ENCODE measurements around the gene SCMH1.

SCMH1 gene

DNA sequence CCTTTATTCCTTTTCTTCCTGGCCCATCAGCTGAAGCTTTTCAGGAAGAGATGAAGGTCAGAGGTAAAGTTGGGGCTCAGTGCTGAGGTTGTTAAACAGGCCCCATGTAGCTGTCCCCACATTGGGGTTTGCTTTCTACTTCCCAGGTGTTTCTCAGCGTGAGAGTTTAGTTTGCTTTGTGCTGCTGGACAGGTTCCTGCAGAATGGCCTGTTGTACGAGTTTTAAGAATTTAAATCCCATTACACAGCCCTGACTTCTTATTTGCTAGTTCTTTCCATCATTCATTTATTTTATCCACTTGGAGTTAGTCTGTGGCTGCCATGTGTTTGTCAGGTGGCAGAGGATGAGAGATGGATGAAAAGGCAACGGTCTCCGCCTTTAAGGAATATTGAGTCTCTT lies 243.4 kb downstream of the SCMH1 start:
- no peak for DNase-seq (ENCODE audit: low read depth)

DNA sequence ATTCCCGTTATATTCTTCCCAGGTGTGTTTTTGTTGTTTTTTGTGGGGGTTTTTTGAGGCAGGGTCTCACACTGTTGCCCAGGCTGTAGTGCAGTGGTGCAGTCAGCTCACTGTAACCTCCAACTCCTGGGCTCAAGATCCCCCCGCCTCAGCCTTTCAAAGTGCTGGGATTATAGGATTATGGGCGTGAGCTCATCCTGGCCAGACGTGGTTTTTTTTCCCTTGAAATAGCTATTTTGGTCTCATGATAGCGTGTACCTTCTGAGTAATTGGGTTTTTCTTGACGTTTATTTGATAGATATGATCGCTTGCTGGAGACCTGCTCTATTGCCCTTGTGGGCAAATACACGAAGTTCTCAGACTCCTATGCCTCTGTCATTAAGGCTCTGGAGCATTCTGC lies 245.0 kb downstream of the SCMH1 start:
- no peak for DNase-seq (ENCODE audit: low read depth)

DNA sequence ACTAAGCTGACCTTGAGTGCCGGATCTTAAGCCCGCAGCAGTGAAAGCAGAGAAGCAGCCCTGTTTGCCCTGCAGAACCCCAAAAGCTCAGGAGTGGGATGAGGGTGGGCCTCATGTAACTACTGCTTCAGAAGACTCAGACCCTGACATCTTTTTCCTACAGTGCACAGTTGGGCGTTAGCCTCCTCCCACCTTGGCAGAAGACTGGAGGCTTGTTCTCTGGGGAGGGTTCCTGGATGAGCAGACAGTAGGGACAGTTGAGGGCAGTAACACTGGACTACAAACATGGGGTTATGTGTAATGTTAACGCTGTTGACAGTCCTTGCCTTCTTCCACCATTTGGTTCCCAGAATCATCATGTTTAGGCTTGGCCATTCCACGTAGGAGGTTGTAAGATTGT lies 253.0 kb downstream of the SCMH1 start:
- DNase-seq (ENCODE audit: low read depth), result no peak

DNA sequence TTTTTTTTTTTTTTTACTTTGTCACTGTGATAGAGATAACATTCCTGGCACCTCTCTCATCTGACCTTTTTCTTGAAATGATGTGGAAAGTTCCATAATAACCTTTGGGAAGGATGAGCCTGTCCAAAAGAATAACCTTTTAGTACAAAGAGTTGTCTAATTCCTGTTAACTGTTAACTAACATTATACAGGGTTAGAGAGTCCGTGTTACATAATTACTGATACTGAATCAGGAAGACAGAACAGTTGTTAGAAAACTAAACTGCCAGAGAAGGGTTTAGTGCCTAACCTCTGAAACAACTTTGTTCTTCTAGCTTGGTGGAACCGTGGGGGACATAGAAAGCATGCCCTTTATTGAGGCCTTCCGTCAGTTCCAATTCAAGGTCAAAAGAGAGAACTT lies 253.8 kb downstream of the SCMH1 start:
- no peak for DNase-seq (ENCODE audit: low read depth)

DNA sequence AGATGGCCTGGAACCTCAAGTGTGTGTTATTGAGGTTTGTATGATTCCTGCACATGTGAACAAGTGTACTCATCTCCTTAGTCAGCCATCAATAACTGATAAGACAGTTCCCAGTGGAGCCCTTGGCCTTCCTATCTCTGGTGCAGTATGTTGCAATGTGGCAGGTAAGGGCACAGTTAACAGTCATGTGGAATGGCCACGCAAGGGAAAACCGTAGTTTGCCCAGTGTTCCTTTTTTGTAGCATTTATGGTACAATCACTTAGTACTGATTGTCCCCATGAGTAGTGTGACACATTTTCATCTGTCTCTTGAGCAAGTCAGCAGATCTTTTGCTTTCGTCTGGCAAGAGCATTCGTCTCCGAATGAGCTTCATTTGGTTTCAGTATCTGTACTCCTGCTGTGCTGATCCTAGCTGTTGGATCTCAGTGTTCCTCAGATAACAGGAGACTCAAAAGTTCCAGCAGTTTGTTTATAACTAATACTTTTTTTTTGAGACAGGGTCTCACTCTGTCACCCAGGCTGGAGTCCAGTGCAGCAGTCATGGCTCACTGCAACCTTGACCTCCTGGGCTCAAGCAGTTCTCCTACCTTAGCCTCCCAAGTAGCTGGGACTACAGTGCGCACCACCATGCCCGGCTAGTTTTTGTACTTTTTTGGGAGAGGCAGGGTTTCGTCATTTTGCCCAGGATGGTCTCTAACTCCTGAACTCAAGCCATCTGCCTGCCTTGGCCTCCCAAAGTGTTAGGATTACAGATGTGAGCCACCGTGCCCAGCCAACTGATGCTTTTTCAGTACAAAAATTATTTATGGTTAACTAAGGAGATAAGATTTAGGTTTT lies 254.4 kb downstream of the SCMH1 start:
- no peak for DNase-seq (ENCODE audit: low read depth)

DNA sequence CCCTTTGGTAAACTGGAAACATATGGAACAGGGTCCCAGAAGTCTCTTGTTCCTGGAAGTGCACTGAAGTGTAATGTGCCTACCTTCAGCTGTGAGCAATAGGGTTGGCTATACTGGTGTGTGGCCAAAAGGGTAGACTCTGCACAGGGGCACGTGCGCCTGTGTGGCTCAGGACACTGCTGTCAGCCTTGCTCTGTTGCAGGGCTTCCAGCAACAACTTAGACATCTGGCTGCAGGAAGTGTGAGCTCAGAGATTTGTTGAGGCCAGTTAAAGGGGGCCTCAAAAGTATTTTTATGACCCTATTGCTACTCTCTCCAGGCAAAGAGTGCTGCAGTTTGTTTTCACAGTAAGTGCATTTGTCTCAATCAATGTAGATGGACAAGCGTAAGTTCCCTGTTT lies 255.2 kb downstream of the SCMH1 start:
- no peak for DNase-seq (ENCODE audit: low read depth)

DNA sequence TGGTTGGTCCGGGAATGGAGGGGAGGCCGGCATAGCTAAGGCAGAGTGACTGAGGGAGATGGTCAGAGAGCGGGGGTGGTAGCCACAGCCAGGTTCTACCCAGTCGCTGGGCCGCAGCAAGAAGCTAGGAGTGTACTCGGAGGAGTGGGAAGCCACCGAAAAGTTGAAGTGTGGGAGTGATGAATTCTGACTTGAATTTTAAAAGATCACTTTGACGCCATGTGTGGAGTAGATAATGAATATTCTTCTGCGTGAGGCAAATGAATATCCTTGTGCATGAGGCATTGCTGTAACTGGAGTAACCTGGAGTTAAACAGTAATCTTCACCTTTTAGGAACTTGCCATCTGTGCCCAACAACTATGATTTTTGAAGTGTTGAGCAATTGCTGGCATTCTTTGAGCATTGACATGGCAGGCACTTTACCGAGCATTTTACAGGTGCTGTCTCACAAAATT lies 255.8 kb downstream of the SCMH1 start:
- no peak for DNase-seq (ENCODE audit: low read depth)

DNA sequence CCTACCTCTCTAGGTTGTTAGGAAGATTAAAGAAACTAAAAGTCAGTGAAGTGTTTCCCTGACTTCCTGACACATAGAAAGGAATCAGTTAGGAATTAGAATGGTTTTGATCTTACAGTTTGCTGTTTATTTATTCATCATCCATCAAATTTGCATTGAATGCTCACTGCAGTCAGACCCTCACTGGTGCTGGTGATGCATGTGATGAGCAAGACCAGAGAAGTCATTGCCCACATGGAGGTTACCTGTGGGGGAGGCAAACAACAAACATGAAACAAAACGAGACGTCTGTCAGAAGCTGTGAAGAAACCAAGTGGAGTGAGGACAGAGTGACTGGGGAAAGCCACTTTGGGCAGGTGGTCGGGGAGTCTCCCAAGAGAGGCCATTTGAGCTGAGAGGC lies 256.2 kb downstream of the SCMH1 start:
- no peak for DNase-seq (ENCODE audit: low read depth)

DNA sequence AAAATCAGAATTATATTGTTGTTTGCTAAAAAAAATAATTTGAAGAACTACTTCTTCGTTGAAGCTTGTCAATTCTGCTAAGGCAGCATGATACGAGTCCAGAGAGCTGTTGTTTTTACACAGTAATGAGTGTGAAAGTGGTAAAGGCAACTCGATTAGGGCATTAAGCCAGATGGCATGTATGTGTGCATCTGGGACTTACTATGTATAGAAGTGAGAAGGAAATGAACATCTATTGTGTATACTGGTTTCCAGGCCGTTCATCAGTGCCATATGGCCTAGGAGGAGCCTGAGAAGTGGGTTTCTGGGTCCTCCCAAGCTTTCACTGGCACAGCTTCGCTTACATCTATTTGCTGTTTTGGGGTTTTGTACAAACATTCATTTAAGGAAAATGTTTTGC lies 256.9 kb downstream of the SCMH1 start:
- no peak for DNase-seq (ENCODE audit: low read depth)

DNA sequence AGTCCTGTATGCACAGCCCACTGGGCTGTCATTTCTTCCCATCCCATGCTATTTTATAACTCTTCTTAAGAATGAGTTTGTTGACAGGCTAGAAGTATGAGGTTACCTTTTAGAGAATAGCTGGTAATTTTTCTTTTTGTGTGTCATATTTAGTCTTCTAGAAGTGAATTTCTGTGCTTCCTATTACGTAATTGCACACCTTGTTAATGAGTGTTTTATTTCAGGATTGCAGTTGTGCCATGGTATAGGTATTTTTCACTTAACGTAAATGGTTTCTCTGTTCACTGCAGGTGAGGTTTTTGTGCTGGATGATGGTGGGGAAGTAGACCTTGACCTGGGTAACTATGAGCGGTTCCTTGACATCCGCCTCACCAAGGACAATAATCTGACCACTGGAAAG lies 257.6 kb downstream of the SCMH1 start:
- no peak for DNase-seq (ENCODE audit: low read depth)

DNA sequence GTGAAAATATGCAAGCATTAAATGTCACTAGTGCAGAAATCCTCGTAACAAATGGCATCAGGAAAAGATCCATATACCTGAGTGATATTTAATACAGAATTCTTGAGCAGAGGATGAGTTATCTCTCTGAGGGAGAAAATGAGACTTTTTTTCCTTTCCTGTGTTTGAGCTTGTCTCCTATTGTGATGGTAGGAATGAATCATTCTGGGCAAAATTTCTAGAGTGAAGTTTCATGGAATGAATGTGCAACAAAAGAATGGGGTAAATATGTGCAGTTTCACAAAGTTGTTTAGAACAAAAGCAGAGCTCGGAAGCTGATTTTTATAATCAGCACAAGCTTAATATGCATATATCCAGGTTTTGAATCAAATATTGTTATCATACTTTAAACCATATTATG lies 258.0 kb downstream of the SCMH1 start:
- DNase-seq (ENCODE audit: low read depth), result no peak

DNA sequence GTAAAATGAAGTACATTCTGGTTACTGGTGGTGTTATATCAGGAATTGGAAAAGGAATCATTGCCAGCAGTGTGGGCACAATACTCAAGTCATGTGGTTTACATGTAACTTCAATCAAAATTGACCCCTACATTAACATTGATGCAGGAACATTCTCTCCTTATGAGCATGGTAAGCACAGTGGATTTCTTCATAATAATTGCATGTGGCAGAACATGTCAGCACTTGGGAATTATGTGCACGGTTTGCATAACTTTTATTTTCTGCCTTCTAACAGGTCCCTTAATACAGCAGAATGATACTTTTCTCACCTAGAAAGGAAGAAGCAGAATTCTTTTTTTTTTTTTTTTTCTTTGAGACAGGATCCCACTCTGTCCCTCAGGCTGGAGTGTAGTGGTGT lies 258.8 kb downstream of the SCMH1 start:
- no peak for DNase-seq (ENCODE audit: low read depth)

DNA sequence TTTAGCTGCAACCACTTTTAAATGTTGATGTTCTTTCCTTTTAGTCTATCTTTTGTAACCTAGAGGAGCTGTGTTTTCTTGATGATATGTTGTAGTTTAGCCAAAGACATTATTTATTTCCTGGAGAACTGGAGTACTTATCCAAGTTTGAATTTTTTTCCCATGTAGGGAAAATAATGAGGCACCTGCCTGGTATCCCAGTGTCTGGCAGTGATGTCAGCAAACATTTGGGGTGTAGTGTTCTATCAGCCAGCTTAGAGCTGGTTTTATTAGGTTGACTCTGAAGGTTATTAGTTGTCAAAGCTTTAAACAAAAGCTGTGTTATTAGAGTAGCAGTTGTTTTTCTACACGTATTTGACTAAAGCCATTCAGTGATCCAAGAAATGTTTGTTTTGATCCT lies 259.4 kb downstream of the SCMH1 start:
- DNase-seq (ENCODE audit: low read depth), result no peak

DNA sequence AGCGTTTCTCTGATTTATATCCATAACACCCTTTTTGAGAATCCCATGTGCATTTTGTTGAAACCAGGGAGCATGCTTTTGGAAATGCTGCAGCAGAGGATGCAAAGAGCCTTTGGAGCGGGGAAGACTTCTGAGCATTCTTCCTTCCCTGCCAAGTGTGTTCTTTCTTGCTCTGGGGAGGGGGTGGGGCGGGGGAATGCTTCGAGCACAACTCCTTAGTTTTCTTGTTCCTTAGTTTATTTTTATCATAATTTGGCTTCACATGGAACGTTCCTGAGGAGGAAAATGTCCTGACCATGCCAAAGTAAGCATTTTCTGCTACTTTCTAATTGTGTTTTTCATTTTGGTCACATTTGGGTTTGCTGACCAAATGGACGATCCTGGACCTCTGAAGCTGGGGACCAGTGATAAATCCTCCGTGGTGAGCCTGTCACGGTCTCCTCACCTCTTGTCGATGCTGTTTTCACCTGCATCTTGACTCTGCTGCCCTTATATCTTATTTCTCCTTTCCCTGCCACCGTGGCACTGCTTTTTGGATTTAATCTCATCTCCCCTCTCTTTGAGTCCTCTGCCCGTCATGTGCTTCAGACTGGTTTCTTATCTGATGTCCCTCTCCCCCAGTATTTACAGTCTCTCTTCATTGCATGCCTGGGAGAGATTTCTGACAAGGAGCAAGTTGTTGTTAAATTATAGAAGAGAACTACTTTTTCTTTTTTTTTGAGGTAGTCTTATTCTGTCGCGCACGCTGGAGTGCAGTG lies 260.2 kb downstream of the SCMH1 start:
- DNase-seq (ENCODE audit: low read depth), result no peak

DNA sequence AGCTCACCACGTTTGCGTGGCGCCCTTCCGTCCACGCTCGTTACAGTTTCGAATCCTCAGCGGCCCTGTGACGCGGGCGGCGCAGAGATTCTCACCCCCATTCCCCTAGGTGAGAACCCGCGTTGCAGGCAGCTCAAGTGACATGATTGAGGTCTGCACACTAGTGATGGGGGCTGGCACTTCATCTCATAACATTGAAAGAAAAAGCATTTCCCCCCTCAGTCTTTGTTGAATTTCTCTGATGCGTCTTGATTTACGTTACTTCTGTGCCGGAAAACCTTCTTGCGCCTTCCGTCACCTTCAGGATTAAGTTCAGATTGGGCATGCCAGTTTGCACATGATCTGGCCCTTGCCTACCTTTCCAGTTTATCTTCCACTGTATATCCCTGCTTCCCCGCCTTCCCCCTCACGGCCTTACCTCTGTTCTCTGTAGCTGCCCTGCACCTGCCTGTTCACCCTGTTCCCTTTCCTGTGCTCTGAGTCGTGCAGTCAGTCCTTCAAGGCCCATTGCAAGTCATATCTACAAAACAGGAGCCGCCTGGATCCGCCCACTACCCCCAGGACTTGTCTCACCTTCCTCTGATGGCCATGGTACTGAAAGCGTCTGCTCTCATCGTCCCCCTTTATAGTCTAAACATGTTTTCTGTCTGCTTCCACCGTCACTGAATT lies 261.5 kb downstream of the SCMH1 start:
- no peak for DNase-seq (ENCODE audit: low read depth)

DNA sequence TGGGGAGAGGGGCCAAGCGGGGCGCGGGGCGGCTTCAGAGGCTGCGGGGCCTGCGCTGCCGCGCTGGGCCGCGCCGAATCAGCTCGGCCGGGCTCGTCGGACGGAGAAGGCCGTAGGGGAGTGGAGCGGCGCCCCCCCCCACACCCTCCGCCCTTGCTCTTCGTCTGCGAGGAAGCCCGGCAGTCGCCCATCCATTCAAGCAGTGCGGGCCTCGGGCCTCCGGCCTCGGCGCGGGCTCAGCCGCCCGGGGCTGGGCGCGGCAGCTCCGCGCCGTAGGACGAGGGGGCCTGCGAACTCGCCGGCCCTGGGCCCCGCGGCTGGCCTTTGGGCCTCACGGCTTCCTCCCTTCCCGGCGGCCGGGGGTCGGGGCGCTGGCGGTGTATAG lies 262.0 kb downstream of the SCMH1 start:
- DNase-seq (ENCODE audit: low read depth), result no peak

DNA sequence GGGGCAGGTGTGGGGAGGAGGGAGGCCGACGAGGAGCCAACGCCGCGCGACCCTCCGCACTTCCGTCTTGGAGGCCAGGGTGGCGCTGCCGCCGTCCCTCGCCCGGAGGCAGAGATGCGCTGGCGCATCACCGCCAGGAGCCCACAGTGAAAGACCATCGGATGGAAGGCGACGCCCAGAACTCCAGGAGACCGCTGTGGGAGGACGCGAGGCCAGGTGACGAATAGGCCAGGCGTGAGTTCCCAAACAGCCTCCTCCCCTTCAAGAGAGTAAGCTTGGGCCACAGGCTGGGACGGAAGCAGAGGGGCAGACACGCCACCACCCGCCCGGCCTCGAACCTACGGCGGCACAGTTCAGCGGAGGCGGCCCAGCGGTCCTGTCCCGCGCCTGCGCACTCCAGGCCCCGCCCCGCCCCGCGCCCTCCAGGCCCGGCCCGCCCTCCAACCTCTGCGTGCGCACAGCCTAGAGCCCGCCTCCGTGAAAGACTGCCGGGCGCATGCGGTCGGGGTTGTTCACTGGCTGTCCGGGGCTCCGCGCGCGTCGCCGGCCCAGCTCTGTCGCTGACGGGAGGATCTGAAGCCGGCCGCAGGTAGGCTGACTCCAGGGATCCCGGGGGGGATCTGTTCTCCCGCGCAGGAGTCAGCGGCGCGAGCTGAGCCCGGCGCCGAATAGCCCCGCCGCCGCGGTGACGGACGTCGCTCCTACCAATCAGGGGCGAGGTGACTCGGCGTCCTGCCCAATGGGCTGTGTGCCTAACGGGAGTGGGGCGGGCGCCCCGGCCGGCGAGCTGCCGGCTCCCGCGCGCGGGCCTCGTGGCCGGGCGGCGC lies 262.7 kb downstream of the SCMH1 start, which contains the start of gene CTPS1:
Gene CTPS1, plus strand, starts transcription at position 456 of the 827 bp plus-strand sequence. CDS start 3,595 bp downstream, outside the sequence.
- DNase-seq (ENCODE audit: low read depth), result peak; percentile 55

DNA sequence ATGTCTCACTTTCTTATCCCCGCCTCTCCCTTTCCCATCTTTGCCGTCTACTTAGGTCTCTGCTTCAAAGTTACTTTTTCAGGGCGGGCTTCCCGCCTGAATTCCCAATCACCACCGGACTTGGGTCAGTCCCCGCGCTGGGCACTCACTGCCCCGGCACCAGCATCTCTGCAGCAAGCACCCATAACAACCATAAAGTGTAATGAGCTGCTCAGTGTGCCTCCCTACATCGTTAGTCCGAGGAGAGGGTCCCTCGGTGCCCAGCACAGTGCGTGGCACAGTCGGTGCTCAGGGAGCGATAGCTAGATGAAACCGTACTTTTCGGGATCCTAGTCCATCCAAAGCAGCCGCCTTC lies 263.2 kb downstream of the SCMH1 start:
- DNase-seq (ENCODE audit: low read depth), result no peak

DNA sequence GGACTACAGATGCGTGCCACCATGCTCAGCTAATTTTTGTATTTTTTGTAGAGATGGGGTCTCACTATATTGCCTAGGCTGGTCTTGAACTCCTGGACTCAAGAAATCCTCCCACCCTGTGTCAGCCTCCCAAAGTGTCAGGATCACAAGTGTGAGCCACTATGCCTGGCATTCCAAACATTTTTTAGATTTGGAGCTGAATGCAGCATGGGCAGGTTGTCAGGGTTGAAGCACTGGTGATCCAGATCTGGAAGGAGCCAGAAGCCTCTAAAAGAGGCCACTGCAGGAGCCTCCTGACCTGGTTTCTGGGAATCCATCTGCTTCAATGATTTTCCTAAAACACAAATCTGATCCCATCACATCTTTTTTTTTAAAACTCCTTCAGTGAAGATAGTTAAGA lies 264.4 kb downstream of the SCMH1 start:
- DNase-seq (ENCODE audit: low read depth), result no peak
